HG02642 (cell line): ENCODE results near the gene HACE1.

Source experiments
- ATAC-seq: cut with Tn5 transposase; IDR thresholded peaks from one replicate; pipeline ENCODE4 v1.9.1; 2021; ENCODE audit warnings: mild to moderate bottlenecking; ENCODE audit not compliant: unreplicated experiment, poor library complexity

The HACE1 gene

GRCh38 chr6:104698979-104699378 is 160.7 kb downstream of the HACE1 start:
- ATAC-seq: no peak

GRCh38 chr6:104692008-104692407 is 167.7 kb downstream of the HACE1 start:
- no peak for ATAC-seq

GRCh38 chr6:104689551-104690205 is 170.0 kb downstream of the HACE1 start:
- no peak for ATAC-seq

- ATAC-seq: peak; percentile 81
Measured at GRCh38 chr6:104688283-104688969, 171.3 kb downstream of the HACE1 start.

GRCh38 chr6:104686550-104687175 is 173.1 kb downstream of the HACE1 start:
- ATAC-seq: no peak

- no peak for ATAC-seq
Measured at GRCh38 chr6:104685871-104686549, 173.7 kb downstream of the HACE1 start.

GRCh38 chr6:104684911-104685415 is 174.8 kb downstream of the HACE1 start:
- no peak for ATAC-seq

- ATAC-seq: no peak
Measured at GRCh38 chr6:104683809-104684208, 175.9 kb downstream of the HACE1 start.

GRCh38 chr6:104682722-104683643 is 176.7 kb downstream of the HACE1 start:
- peak; percentile 93 for ATAC-seq

GRCh38 chr6:104680539-104680938 is 179.2 kb downstream of the HACE1 start:
- ATAC-seq: no peak

GRCh38 chr6:104679971-104680370 is 179.7 kb downstream of the HACE1 start:
- ATAC-seq: no peak
